ENCODE data around the gene USP4. TPM values are rescaled to one million over a fixed set of nuclear protein-coding genes. Genes with fewer than 3 reads are reported as not detected.
A peak's percentile ranks its signal among the peaks of the same experiment; 100 is the strongest.

The USP4 gene
- total and polyA plus RNA-seq, 2 experiments from 2014 or later: 11.2 to 50.9 TPM

DNA sequence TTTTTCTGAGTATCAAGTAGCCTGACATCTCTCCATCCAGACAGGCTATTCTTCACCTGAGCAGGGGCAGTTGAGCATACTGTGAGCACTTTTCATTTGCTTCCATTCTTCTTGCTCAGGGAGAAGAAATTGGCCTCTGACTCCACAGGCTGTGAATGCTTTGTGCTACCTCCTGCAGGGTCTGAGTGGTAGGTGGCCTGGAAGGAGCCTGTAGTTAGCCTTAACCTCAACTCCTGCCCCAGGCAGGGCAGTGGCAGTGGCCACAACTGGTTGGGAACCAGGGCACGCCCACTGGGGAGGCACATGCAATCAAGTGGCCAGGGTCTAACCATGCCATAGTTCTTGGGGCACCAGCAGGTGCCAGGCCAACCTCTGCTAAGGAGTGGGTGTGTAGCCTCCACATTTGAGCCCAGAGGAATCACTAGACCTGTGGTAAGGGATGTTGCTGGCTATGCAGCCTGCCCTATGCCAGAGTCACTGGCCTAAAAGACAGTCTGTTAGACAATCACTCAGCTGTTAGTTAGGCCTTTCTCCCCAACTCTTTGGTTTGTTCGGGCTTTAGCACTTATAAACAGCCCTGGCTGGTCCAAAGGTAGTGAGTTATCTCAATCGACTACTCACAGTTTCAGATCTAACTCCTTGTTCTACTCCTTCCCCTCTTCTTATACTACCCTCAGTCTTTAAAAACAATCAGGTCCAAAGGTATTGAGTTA, 70.3 kb downstream of the USP4 start:
- DNase-seq: no peak
- Histone ChIP-seq H3K36me3 (ENCODE audit: low read depth) (no peaks in the 10 kb centered on the region), H2AFZ (no peak overlapping the region), H3K4me1 (ENCODE audit: insufficient read depth) (no peaks in the 10 kb centered on the region), H3K27ac (no peak overlapping the region), H3F3A (ENCODE audit: insufficient read depth) (0 out of 2 replicates have a peak, but pooled peaks cover 8% of the 10 kb centered on the region), H3K9ac (no peak overlapping the region), H3K4me2 (ENCODE audit: unreplicated experiment) (no peak overlapping the region), H3K27me3 (replicated peaks; ENCODE audit: insufficient read depth) (no peaks in the 10 kb centered on the region), H3K4me3 (no peak overlapping the region), H3K9me2 (ENCODE audit: insufficient read depth) (no peaks in the 10 kb centered on the region), H3K79me2 (ENCODE audit: insufficient read depth) (no peaks in the 10 kb centered on the region), H4K20me1 (ENCODE audit: insufficient read depth) (no peaks in the 10 kb centered on the region), H3K9me3 (ENCODE audit: low read depth) (no peaks in the 10 kb centered on the region)
- in situ Hi-C loops (cut with MboI): no loop called here
- TF ChIP-seq EZH2 (IDR thresholded peaks at IDR 0.05; ENCODE audit: insufficient read depth, poor library complexity, severe bottlenecking) (no peak), EZH2phosphoT487 (IDR thresholded peaks at IDR 0.05; ENCODE audit: insufficient read depth, low read depth) (no peak)
- WGBS, 2 experiments (ENCODE audit: low coverage in 1 of 2, low lambda C conversion rate in 2 of 2, missing lambda C conversion rate in 2 of 2): 92 to 95% methylated on average over 3 of the region's 3 CpGs

- TF ChIP-seq EZH2phosphoT487 (IDR thresholded peaks at IDR 0.05; ENCODE audit: insufficient read depth, low read depth) (no peak), EZH2 (IDR thresholded peaks at IDR 0.05; ENCODE audit: insufficient read depth, poor library complexity, severe bottlenecking) (no peak)
- H3K9ac ChIP-seq: no peak overlapping the region
- no peaks in the 10 kb centered on the region for H3K9me2 ChIP-seq (ENCODE audit: insufficient read depth)
- H3K36me3 ChIP-seq (ENCODE audit: low read depth): no peaks in the 10 kb centered on the region
- WGBS, 2 experiments (ENCODE audit: low coverage in 1 of 2, low lambda C conversion rate in 2 of 2, missing lambda C conversion rate in 2 of 2): 35 to 46% methylated on average over 5 of the region's 5 CpGs
- H3K27me3 ChIP-seq (replicated peaks; ENCODE audit: insufficient read depth): no peaks in the 10 kb centered on the region
- H3K4me2 ChIP-seq (ENCODE audit: unreplicated experiment): no peak overlapping the region
- peak; percentile 29 for DNase-seq
- H2AFZ ChIP-seq: no peak overlapping the region
- H3K27ac ChIP-seq: no peak overlapping the region
- no peaks in the 10 kb centered on the region for H3K9me3 ChIP-seq (ENCODE audit: low read depth)
- no peak overlapping the region for H3K4me3 ChIP-seq
- no peaks in the 10 kb centered on the region for H4K20me1 ChIP-seq (ENCODE audit: insufficient read depth)
- in situ Hi-C loops (cut with MboI): no loop called here
- H3K79me2 ChIP-seq (ENCODE audit: insufficient read depth): no peaks in the 10 kb centered on the region
- H3F3A ChIP-seq (ENCODE audit: insufficient read depth): 0 out of 2 replicates have a peak, but pooled peaks cover 8% of the 10 kb centered on the region
- H3K4me1 ChIP-seq (ENCODE audit: insufficient read depth): no peaks in the 10 kb centered on the region
These were observed 73.3 kb downstream of the USP4 start for GRCh38 chr3:49266410-49267095.

- peak; percentile 17 for DNase-seq
- 41 to 48% methylated on average over 10 of the region's 10 CpGs for WGBS, 2 experiments (ENCODE audit: low coverage in 1 of 2, low lambda C conversion rate in 2 of 2, missing lambda C conversion rate in 2 of 2)
- Histone ChIP-seq H3K4me3 (no peak overlapping the region), H4K20me1 (ENCODE audit: insufficient read depth) (no peaks in the 10 kb centered on the region), H2AFZ (no peak overlapping the region), H3K27me3 (replicated peaks; ENCODE audit: insufficient read depth) (no peaks in the 10 kb centered on the region), H3F3A (ENCODE audit: insufficient read depth) (0 out of 2 replicates have a peak, but pooled peaks cover 8% of the 10 kb centered on the region), H3K79me2 (ENCODE audit: insufficient read depth) (no peaks in the 10 kb centered on the region), H3K27ac (no peak overlapping the region), H3K4me2 (ENCODE audit: unreplicated experiment) (no peak overlapping the region), H3K9ac (no peak overlapping the region), H3K9me2 (ENCODE audit: insufficient read depth) (no peaks in the 10 kb centered on the region), H3K9me3 (ENCODE audit: low read depth) (no peaks in the 10 kb centered on the region), H3K36me3 (ENCODE audit: low read depth) (no peaks in the 10 kb centered on the region), H3K4me1 (ENCODE audit: insufficient read depth) (no peaks in the 10 kb centered on the region)
- in situ Hi-C loops (cut with MboI): no loop called here
- TF ChIP-seq EZH2phosphoT487 (IDR thresholded peaks at IDR 0.05; ENCODE audit: insufficient read depth, low read depth) (no peak), EZH2 (IDR thresholded peaks at IDR 0.05; ENCODE audit: insufficient read depth, poor library complexity, severe bottlenecking) (no peak)
These were observed 74.0 kb downstream of the USP4 start for GRCh38 chr3:49265661-49266386.

DNA sequence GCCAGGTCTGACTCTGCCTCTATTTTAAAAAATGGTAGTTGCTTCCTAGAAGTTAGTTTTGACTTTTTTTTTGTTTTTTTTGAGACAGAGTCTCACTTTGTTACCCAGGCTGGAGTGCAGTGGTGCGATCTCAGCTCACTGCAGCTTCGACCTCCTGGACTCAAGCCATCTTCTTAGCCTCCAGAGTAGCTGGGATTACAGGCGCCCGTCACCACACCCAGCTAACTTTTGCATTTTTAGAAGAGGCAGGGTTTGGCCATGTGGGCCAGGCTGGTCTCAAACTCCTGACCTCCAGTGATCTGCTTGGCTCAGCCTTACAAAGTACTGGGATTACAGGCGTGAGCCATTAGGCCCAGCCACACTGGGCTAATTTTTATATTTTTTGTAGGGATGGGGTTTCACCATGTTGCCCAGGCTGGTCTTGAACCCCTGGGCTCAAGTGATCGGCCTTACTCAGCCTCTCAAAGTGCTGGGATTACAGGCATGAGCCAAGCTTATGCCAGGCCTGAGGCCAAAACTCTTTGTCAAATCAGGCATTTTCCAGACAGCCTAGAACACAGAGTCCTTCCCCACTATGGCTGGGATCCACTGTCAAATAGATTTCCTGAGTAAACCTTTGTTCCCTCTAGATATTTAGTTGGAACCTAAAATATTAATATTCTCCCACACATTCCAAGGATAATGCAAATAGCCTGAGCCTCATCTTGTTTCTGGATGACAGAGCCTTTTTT, 76.5 kb downstream of the USP4 start:
- TF ChIP-seq EZH2phosphoT487 (IDR thresholded peaks at IDR 0.05; ENCODE audit: insufficient read depth, low read depth) (no peak), EZH2 (IDR thresholded peaks at IDR 0.05; ENCODE audit: insufficient read depth, poor library complexity, severe bottlenecking) (no peak)
- Histone ChIP-seq H3K4me3 (no peak overlapping the region), H3K9me3 (ENCODE audit: low read depth) (no peaks in the 10 kb centered on the region), H3K9ac (no peak overlapping the region), H3K9me2 (ENCODE audit: insufficient read depth) (no peaks in the 10 kb centered on the region), H4K20me1 (ENCODE audit: insufficient read depth) (no peaks in the 10 kb centered on the region), H3K27ac (no peak overlapping the region), H3K27me3 (replicated peaks; ENCODE audit: insufficient read depth) (no peaks in the 10 kb centered on the region), H3K4me1 (ENCODE audit: insufficient read depth) (no peaks in the 10 kb centered on the region), H3K4me2 (ENCODE audit: unreplicated experiment) (no peak overlapping the region), H3F3A (ENCODE audit: insufficient read depth) (0 out of 2 replicates have a peak, but pooled peaks cover 4% of the 10 kb centered on the region), H2AFZ (no peak overlapping the region), H3K79me2 (ENCODE audit: insufficient read depth) (no peaks in the 10 kb centered on the region), H3K36me3 (ENCODE audit: low read depth) (no peaks in the 10 kb centered on the region)
- no peak for DNase-seq
- in situ Hi-C loops (cut with MboI): no loop called here
- 63 to 67% methylated on average over 6 of the region's 6 CpGs for WGBS, 2 experiments (ENCODE audit: low coverage in 1 of 2, low lambda C conversion rate in 2 of 2, missing lambda C conversion rate in 2 of 2)
